ENCODE measurements around the gene NRCAM. TPM values are rescaled to one million over a fixed set of nuclear protein-coding genes. Genes with fewer than 3 reads are reported as not detected.

NRCAM gene
- total and polyA plus RNA-seq, 2 of the 8 experiments (the other 6 are each of a cell fraction or from before 2014, with no cell fraction given): 2.7 to 3.8 TPM

GRCh38 chr7:108251700-108252099, 204.5 kb downstream of the NRCAM start:
- FAIRE-seq (no peak), DNase-seq (ENCODE audit: low read depth in 1 of 2, low spot score in 2 of 2) (no peak)
- H3K4ac ChIP-seq (replicated peaks; ENCODE audit: insufficient read length, low read depth, low read length): peak overlapping the region; percentile 53
- peak overlapping the region; percentile 23 for H4K91ac ChIP-seq (replicated peaks; ENCODE audit: insufficient read length, low read length)
- H4K5ac ChIP-seq (ENCODE audit: insufficient read length, low read depth, low read length): no peak overlapping the region
- H2BK15ac ChIP-seq (ENCODE audit: low read length): no peak overlapping the region
- no peak overlapping the region; the same call in 1 of the 2 replicates for H2AK5ac ChIP-seq (ENCODE audit: low read depth, low read length)
- no peak overlapping the region for H3K23ac ChIP-seq (ENCODE audit: insufficient read length)
- no peak overlapping the region for H3K56ac ChIP-seq (replicated peaks; ENCODE audit: insufficient read length, low read depth, low read length)
- H3K36me3 ChIP-seq (ENCODE audit: control insufficient read depth in 2 of 4, insufficient read depth in 4 of 4, low read length in 3 of 4): no peaks in the 10 kb centered on the region
- H3K4me3 ChIP-seq (ENCODE audit: extremely low read depth in 1 of 4, insufficient read depth in 2 of 4, low read depth in 3 of 4, low read length in 4 of 4): no peak overlapping the region
- peaks cover 0 to 8% of the 10 kb centered on the region in 2 experiments; a peak in 2 of 4 replicates for H3K9me3 ChIP-seq (ENCODE audit: insufficient read depth in 2 of 2, low read depth in 1 of 2, low read length in 1 of 2)
- H3K14ac ChIP-seq (ENCODE audit: insufficient read length): no peak overlapping the region
- no peak overlapping the region for H2BK12ac ChIP-seq (ENCODE audit: low read depth, low read length)
- no peaks in the 10 kb centered on the region for H3K23me2 ChIP-seq (ENCODE audit: low read depth, low read length)
- no peak overlapping the region for H3K27ac ChIP-seq (ENCODE audit: low read depth, low read length)
- no peak overlapping the region for H2BK120ac ChIP-seq (replicated peaks; ENCODE audit: low read depth, low read length)
- ChIA-PET POLR2A (ENCODE audit: partially characterized antibody) (interaction anchor here (0.6 kb wide), 1 partner anchor 30 kb away, joined by 3 read pairs; no protein-coding TSS in a partner anchor), CTCF (ENCODE audit: partially characterized antibody) (no interaction called here)
- 100% methylated on average over 1 of the region's 1 CpG; no CpG with 5 or more reads in 1 of the 2 experiments for WGBS, 2 experiments (ENCODE audit: extremely low coverage in 1 of 2, insufficient coverage in 1 of 2, insufficient read length in 1 of 2, insufficient replicate concordance in 2 of 2, low coverage in 1 of 2, low lambda C conversion rate in 2 of 2, missing lambda C conversion rate in 1 of 2)
- H4K20me1 ChIP-seq (replicated peaks in 1 of 2; ENCODE audit: control insufficient read depth in 1 of 2, insufficient read depth in 2 of 2, low read length in 2 of 2): no peaks in the 10 kb centered on the region
- no peak overlapping the region for H2BK5ac ChIP-seq (ENCODE audit: low read depth, low read length)
- H4K8ac ChIP-seq (ENCODE audit: extremely low read depth, insufficient read depth, low read length): 0 out of 2 replicates have a peak overlapping the region, but pooled peaks have one; percentile 60
- H3K18ac ChIP-seq (ENCODE audit: extremely low read depth, low read length): no peak overlapping the region; the same call in 1 of the 2 replicates
- no peaks in the 10 kb centered on the region for H3K79me1 ChIP-seq (ENCODE audit: low read depth, low read length)
- no peaks in the 10 kb centered on the region for H3K4me1 ChIP-seq (replicated peaks in 1 of 4; ENCODE audit: control insufficient read depth in 3 of 4, insufficient read depth in 4 of 4, low read length in 3 of 4)
- H3K79me2 ChIP-seq (ENCODE audit: control insufficient read depth in 1 of 2, insufficient read depth in 2 of 2, low read length in 2 of 2): no peaks in the 10 kb centered on the region
- H2BK20ac ChIP-seq (ENCODE audit: low read length): no peak overlapping the region
- no peak overlapping the region for H3K4me2 ChIP-seq (ENCODE audit: insufficient read depth in 1 of 2, low read depth in 2 of 2, low read length in 2 of 2)
- no peak overlapping the region for H3K9ac ChIP-seq (replicated peaks in 1 of 4; ENCODE audit: extremely low read depth in 1 of 4, low read depth in 3 of 4, low read length in 3 of 4)
- H3K27me3 ChIP-seq (replicated peaks in 1 of 4; ENCODE audit: control insufficient read depth in 3 of 4, extremely low read depth in 1 of 4, insufficient read depth in 3 of 4, low read length in 3 of 4): no peaks in the 10 kb centered on the region
- no peak overlapping the region for H2AFZ ChIP-seq (ENCODE audit: low read length)
- TF ChIP-seq TAF7 (optimal IDR thresholded peaks at IDR 0.05; ENCODE audit: borderline replicate concordance, low read depth, low read length): no peak
- TF ChIP-seq MAX (IDR thresholded peaks at IDR 0.05): no peak
- TF ChIP-seq JUN (IDR thresholded peaks at IDR 0.05; ENCODE audit: low read depth, low read length): no peak
- no peak for TF ChIP-seq BACH1 (IDR thresholded peaks at IDR 0.05; ENCODE audit: low read length)
- no peak for TF ChIP-seq BCL11A (IDR thresholded peaks at IDR 0.05; ENCODE audit: low read depth in 2 of 2, low read length in 2 of 2)
- TF ChIP-seq, protein P1, sequence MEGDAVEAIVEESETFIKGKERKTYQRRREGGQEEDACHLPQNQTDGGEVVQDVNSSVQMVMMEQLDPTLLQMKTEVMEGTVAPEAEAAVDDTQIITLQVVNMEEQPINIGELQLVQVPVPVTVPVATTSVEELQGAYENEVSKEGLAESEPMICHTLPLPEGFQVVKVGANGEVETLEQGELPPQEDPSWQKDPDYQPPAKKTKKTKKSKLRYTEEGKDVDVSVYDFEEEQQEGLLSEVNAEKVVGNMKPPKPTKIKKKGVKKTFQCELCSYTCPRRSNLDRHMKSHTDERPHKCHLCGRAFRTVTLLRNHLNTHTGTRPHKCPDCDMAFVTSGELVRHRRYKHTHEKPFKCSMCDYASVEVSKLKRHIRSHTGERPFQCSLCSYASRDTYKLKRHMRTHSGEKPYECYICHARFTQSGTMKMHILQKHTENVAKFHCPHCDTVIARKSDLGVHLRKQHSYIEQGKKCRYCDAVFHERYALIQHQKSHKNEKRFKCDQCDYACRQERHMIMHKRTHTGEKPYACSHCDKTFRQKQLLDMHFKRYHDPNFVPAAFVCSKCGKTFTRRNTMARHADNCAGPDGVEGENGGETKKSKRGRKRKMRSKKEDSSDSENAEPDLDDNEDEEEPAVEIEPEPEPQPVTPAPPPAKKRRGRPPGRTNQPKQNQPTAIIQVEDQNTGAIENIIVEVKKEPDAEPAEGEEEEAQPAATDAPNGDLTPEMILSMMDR (IDR thresholded peaks at IDR 0.05; ENCODE audit: control extremely low read depth in 1 of 3, insufficient read depth in 1 of 3, low read depth in 1 of 3, low read length in 3 of 3): no peak
- TF ChIP-seq CBX5 (IDR thresholded peaks at IDR 0.05; ENCODE audit: low read depth, low read length): no peak
- TF ChIP-seq TBP (IDR thresholded peaks at IDR 0.05; ENCODE audit: low read depth, low read length): no peak
- TF ChIP-seq NRF1 (IDR thresholded peaks at IDR 0.05; ENCODE audit: low read depth, low read length): no peak
- no peak for TF ChIP-seq EP300 (IDR thresholded peaks at IDR 0.05; ENCODE audit: borderline replicate concordance in 1 of 2, low read depth in 2 of 2, low read length in 2 of 2)
- no peak for TF ChIP-seq CHD1 (IDR thresholded peaks at IDR 0.05; ENCODE audit: low read depth, low read length)
- TF ChIP-seq ZNF274 (IDR thresholded peaks at IDR 0.05; ENCODE audit: borderline replicate concordance, extremely low read depth, low read length): no peak

Measured in H1 (cell line).